ENCODE data around the gene MARK4.

MARK4 gene

GRCh38 chr19:45322311-45322710, 71.2 kb downstream of the MARK4 start:
- TF ChIP-seq CTCF (IDR thresholded peaks at IDR 0.05; ENCODE audit: control insufficient read depth, extremely low read depth, insufficient read depth), result no peak
- no peak overlapping the region for H3K4me3 ChIP-seq (ENCODE audit: low read depth, low read length)
- no peak for DNase-seq (ENCODE audit: low read depth)

DNA sequence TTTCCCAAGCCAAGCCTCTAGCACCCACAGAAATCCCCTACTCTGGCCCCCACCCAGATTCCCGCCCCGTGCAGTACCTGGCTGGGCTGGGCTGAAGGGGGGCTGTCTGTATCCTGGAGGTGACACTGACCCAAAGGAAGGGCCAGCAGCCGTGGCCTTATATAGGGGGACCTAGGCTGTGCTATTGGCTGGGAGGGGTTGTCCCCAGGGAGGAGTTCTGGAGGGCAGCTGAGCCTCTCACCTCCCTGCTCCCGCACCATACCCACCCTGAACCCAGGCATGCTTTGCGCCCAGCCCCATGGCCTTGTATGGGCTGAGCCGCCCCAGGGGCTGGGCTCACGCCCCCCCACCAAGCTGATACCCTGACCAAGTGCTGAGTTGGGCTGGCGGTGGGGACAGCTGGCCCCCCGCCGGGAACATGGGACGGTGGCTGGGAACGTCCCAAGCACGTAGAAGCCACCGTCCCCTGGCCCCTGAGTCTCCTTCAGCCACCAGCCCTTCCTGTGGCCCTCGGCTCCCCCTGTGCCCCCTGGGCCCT, 71.7 kb downstream of the MARK4 start, which contains the start of gene CKM:
TSS of gene CKM (minus strand) at position 132 of the 538 bp plus-strand sequence. CDS start 3,162 bp downstream, outside the sequence.
- no peak for DNase-seq (ENCODE audit: low read depth)
- H3K4me3 ChIP-seq (ENCODE audit: low read depth, low read length), result no peak within 1 kb of the TSS
- TF ChIP-seq CTCF (IDR thresholded peaks at IDR 0.05; ENCODE audit: control insufficient read depth, extremely low read depth, insufficient read depth), result no peak

DNA sequence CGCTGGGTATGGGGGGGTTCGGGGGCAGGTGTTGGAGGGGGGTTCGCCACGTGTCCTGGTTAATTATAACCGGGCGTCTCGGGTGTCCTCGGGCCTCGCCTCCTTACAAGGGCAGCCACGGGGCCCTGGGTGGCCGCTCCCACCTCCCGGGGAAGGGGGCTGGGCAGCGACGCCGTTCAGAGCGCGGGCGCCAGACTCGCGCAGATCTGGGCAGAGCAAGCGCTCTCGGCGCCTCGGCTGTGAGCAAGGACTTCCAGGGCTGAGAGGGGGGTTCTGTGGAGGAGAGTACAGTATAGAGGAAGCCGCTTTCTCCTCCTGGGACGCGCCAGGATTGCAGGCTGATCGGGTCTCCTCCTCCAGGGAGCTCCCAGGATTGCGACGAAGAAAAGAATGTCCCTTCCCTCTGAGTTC, 72.6 kb downstream of the MARK4 start:
- no peak for TF ChIP-seq CTCF (IDR thresholded peaks at IDR 0.05; ENCODE audit: control insufficient read depth, extremely low read depth, insufficient read depth)
- no peak for DNase-seq (ENCODE audit: low read depth)
- H3K4me3 ChIP-seq (ENCODE audit: low read depth, low read length), result no peak overlapping the region

GRCh38 chr19:45324349-45324907, 73.4 kb downstream of the MARK4 start:
- no peak overlapping the region for H3K4me3 ChIP-seq (ENCODE audit: low read depth, low read length)
- TF ChIP-seq CTCF (IDR thresholded peaks at IDR 0.05; ENCODE audit: control insufficient read depth, extremely low read depth, insufficient read depth), result no peak
- DNase-seq (ENCODE audit: low read depth), result no peak

DNA sequence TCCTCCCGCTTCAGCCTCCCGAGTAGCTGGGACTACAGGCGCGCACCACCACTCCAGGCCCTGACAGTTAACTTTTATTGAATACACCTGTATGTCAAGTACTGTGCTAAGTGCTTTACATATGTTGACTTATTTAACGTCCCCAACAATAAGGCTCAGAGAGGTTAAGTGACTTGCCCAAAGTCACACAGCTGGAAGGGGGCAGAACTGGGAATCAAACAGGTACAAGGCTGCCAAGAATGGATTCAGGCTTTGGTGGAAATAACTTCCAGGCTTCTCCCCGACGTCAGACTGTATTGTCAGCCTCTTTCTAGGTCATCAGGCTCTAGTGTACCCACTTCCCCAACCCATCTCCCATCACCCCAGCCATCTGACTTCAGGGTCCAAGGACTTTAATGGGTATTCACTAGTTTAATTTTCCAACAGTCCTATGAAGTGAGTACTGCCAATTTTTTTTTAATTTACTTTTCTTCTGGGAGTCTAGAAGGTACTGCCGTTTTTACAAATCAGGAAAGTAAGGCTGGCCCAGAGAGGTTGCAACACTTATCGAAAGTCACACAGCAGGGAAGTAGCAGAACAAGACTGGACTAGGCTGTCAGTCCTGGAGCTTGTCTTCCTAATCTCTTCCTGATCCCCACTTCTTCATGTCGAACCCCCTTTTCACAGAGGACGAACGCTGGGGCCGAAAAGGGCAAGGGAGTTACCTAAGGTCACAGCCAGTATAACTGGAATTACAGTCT, 76.5 kb downstream of the MARK4 start:
- TF ChIP-seq CTCF (IDR thresholded peaks at IDR 0.05; ENCODE audit: control insufficient read depth, extremely low read depth, insufficient read depth), result no peak
- no peak for DNase-seq (ENCODE audit: low read depth)
- no peak overlapping the region for H3K4me3 ChIP-seq (ENCODE audit: low read depth, low read length)

- no peak overlapping the region for H3K4me3 ChIP-seq (ENCODE audit: low read depth, low read length)
- DNase-seq (ENCODE audit: low read depth), result no peak
- TF ChIP-seq CTCF (IDR thresholded peaks at IDR 0.05; ENCODE audit: control insufficient read depth, extremely low read depth, insufficient read depth), result no peak
Measured at GRCh38 chr19:45331411-45331810, 80.3 kb downstream of the MARK4 start.

All from LNCaP clone FGC (cell line).